SK-N-DZ (cell line): Measurements from ENCODE around the gene MATN3. TPM values are rescaled to one million over a fixed set of nuclear protein-coding genes. Genes with fewer than 3 reads are reported as not detected.

Experiments used
- DNase-seq: peaks from one replicate; pipeline ENCODE4 v3.0.0-alpha.2; 2015; ENCODE audit warnings: low spot score
- polyA plus RNA-seq, 2 experiments: library from polyadenylated mRNA; depleted of rRNA; stranded (reverse); fragments of >200 nt; gene quantifications; 2 replicates each; pipeline ENCODE4 v1.2.3, GENCODE V29; 2014

The MATN3 gene
- polyA plus RNA-seq (2014; cell fraction: cytosol; rRNA removed), result 1.6 and 2.1 TPM in 2 replicates
- 1.8 and 3.2 TPM in 2 replicates for polyA plus RNA-seq (2014; cell fraction: nucleus; rRNA removed)

DNA sequence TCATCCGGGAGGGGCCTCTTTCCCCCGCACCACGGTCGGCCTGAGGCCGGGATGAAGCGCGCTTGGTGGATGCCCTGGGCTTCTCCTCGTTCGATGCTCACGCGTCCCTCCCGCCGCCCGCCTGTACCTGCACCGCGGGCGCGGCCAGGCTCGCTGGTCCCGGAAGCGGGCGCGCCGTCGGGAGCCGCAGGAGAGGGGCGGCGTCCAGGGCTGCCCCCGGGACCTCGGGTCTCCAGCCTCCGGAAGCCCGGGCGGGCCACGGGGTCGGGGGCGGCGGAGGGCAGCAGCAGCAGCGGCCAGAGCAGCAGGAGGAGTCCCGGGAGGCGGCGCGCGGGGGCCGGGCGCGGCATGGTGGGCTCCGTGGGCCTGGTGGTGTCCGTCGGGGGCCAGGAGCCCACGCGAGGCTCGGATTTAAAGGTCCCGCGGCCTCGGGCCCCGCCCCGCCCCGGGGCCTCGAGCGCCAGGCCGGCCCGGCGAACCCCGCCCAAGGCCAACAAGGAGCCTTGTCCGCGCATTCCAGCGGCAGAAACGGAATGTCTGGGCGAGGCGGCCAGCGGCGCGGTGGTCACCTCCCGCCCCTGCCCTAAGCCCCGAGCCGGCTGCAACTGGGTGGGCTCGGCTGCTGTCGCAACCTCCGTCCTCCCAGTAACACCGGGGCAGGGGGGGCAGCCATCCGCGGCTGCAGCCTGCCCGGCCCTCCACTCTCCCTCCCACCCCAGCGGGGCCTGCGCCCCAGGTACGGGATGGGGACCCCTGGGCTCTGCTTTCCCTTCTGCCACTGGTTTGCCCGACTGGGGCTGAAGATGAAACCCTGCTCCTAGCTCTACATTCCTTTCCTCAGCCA is at the start of gene MATN3:
Gene MATN3 (minus strand): TSS at position 387 of the 844 bp plus-strand sequence. CDS start 37 bp downstream, at position 350.
- DNase-seq, result no peak

DNA sequence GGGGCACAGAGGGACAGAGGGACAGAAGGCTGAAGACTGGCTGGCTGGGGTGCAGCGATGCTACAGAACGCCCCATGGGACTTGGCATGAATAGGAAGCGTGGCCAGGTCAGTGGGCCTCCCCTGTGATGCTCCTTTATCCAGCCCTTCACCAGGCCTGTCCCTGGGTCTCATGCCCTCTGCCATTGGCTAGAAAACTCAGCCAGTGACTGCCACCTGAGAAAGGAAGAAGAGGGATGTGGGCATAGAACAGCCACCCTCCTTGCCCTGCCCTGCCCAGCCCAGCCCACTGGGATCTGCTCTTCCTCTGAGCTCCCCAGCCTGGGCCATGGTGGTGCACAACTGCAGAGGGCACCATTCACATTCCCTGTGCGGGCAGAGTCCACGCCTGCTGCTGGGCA is 49.5 kb upstream of the MATN3 start:
- DNase-seq, result no peak

DNA sequence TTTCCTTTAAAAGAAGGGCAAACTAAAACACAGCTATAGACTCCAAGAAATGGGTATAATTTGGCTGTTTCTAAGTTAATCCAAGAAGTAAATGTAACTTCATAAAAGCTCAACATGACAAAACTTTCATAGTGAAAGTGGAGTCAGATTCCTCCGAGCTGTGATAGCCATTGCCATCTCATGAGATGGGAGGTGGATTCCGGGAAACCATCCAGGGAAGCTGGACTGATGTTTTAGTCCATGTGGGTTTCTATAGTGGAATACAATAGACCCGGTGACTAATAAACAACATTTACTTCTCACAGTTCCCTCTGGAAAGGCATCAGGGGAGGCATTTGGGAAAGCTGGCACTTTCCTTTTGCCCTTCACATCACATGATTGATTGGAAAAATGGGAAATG is 49.0 kb upstream of the MATN3 start:
- DNase-seq, result no peak

- DNase-seq, result no peak
Observed at GRCh38 chr2:20060106-20060505, 47.6 kb upstream of the MATN3 start.

GRCh38 chr2:20057268-20057667 is 44.8 kb upstream of the MATN3 start:
- no peak for DNase-seq

DNA sequence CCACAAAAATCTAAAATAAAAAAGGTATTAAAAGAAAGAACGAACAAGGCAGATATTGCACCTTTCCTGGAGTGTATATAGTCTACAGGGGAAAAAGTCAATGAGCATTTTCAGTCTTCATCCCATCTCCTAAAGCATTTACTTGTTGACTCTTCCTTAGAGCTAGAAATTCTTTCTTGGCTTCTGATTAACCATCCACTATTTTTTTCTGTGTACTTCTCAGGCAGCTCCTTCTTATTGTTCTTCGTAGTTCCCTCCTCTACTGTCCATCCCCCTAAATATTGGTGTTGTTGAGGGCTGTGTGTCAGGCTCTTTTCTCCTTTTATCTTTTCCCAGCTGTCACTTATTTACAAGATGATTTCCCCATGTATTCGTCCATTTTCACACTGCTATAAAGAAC is 42.5 kb upstream of the MATN3 start:
- no peak for DNase-seq

- DNase-seq, result no peak
Observed at GRCh38 chr2:20054119-20054518, 41.7 kb upstream of the MATN3 start.

DNA sequence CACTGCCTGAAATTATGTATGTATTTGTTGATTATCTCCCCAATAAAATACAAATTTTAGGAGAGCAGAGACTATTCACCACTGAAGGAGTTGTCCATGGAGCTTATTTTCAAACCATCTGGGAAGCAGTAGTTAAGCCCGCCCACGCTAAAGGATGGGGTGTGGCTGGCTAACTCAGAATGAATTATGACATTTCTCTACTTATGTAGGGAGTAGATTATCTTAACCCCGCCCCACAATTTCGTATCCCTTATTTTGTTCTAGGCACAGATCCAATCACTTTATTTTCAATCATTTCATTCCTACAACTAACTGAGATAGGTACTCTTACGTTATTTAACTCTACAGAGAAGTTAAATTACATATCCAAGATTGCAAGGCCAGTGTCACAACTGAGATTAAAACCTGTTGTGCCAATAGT is 40.4 kb upstream of the MATN3 start:
- no peak for DNase-seq

DNA sequence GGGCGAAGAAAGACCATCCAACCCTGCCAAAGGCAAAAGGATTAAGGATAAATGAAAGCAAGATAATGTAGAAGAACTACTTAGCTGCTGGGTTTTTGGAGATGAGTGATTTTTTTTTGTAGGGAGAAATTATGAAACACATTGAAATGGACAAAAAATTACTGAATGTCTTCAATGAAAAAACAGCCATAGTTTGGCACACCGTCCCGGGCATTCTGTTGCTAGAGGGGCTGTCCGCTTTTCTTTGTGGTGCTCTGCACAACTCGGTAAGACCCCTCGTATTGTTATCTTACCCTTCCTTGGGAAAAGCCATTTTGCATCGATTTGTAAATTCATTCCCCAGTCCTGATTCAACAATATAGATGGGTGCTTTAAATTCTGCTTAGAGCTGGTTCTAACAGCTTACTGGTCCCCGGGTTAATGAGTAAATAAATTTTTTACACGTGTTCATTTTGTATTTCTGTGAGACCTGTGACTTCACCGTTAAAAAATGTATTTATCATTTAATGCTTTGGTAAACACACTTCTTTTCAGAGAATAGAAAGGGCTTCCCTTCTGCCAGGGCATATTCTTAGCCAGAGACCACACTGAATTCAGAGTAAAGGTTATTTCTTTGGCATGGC is 39.9 kb upstream of the MATN3 start:
- DNase-seq, result no peak

GRCh38 chr2:20051532-20052228 is 39.2 kb upstream of the MATN3 start, which contains the start of gene LAPTM4A:
TSS of gene LAPTM4A (minus strand) at chr2:20051628. CDS start at chr2:20051520, 108 bp downstream.
- peak; percentile 99 for DNase-seq

DNA sequence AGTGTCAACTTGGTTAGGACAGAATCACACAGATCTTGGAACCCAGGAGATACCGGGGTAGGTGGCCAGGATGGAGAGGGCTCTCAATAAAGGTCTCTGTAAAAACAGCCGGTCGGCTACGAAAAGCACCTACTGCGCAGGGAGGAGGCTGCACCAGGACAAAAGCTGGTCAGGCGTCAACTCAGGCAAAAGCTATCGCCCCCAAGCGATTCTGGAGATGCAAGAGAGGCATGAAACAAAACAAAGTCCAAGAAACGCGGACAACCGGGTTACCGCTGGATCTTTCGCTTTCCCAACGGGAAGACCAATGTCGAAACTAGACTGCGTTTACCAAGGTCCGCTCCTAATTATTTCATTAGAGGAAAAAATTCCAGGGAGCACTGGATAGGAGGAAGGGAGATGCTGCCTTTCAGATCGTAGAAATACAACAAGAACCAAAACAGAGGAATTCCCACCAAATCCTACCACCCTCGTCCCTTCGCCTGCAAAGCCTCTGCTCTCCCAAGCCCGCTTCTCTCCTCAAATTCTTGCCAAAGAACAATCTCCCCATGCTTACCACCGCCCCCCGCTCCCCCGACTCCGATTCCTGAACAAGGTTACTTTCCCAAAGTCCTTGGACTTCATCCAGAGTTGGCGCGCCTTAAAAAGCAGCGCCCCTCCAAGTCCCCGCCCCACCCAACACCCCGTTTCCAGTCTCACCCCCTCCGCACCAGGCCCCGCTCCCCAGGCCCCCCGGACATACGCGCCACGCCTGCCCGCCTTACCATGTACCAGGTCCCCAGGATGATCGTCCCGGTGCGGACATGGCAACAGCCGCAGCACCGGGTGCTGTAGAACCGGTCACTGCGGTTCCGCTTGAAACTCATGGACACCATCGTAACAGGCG is 38.4 kb upstream of the MATN3 start:
- no peak for DNase-seq

DNA sequence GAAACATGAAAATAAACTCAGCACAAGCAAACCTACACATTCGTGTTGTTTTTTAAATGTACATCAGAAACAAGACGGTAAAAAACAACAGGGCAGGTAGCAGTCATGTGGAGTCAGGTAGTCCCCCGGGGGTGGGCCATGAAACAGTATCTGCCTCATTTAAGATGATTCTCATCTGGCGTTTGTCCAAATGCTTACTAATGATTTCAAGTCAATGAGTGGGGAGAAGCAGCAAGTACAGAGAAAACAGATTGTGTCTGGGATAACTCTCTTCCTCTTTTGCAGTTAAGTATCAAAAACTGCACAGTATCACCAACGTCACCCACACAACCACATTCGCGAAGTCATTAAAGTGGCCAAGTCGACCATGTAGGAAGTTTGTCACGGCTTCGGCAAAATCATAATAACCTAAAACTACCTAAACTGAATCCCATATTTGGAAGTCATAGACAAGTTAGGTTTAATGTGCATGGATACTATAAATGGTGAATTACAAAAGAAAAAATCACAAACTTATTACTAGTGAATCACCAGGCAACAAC is 37.7 kb upstream of the MATN3 start:
- no peak for DNase-seq

- DNase-seq, result no peak
Observed at GRCh38 chr2:20049637-20050036, 37.2 kb upstream of the MATN3 start.

DNA sequence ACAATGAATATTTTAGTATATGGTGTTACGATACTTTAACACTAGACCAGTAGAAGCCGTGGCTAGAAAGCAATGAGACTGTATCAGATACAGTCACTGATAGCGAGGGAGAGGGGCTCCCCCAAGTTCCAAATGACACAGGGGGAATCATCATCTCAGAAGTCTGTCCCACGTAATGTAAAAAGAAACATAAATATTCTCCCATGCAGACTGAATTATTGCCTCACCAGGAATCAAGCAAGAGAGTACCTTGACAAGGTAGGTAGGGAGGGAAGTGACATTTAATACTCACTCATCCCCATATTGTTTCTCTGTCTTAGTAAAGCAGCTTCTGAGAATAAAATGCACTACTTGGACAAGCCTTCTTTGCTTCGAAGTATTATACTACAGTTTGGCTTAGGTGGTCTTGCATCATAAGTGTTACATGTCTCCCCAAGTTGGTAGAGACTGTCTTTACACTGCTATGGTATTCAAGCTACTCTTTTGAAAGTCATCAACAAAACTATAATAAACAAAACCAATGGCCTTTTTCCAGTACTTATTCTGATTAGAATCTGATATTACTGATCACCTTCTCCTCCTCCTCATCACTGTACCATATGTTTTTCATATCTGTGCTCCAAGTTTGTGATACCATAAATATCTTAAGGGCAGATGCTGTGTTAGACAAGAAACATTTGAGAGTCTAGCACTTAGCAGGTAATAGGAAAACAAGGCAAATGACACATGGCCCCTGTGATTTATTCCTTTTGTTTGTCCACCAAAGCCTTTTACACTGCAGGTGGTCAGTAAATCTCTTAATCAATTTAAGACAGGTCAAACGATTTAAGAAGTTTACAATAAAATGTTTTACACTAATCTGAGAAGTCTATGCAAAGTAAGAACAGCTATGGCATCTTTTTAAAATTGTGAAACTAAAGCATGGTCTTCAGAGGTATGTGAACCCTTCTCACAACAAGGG is 36.3 kb upstream of the MATN3 start:
- DNase-seq, result no peak

DNA sequence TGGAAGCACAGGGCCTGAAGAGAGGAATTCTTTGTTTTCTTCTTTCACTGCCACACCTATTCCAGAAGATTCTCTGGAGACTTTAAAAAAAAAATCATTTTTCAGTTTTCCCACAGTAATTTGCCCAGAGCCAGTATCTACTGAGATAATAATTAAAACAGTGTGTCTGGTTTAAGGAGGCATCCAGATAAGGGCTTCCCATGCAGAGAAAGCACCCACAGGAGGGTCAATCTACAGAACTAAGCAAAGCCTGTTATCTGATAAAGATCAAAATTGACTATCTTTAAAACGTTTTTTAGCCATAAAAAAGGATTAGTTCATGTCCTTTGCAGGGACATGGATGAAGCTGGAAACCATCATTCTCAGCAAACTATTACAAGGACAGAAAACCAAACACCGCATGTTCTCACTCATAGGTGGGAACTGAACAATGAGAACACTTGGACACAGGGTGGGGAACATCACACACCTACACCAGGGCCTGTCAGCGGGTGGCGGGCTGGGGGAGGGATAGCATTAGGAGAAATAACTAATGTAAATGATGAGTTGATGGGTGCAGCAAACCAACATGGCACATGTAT is 33.3 kb upstream of the MATN3 start:
- peak; percentile 91 for DNase-seq

DNA sequence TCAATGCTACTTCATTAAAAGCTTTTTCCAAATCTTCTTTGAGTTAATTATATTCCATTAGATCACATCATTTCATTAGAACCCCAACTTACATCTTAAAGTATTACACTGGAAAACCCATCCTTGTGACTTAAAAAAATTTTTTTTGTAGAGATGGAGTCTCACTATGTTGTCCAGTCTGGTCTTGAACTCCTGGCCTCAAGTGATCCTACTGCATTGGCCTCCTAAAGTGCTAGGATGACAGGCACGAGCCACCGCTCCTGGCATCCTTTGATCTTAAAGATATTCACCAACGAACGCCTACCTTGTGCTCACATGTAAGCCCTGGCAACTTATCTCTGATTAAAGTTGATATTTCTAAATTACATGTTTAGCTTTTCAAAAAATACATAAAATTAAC is 32.3 kb upstream of the MATN3 start:
- no peak for DNase-seq

DNA sequence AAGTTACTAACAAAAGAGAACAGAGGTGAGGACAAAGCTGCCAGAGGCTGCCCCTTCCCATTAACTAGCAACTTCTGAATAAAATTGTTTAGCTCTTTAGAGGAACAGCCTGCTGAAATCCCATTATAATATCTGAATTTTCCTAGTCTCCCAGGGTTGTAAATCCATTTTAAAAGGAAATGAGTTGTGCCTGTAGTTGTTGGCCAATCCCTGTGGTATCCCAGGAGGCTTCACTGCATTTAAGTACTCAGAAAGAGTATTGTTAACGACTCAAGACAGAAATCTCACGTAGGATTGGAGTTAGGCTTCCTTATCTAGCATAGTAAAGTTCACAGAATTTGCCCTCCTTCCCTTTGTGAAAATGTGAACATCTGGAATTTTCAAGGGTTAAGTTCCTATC is 30.1 kb upstream of the MATN3 start:
- no peak for DNase-seq

GRCh38 chr2:20040489-20041172 is 28.2 kb upstream of the MATN3 start:
- DNase-seq, result no peak

DNA sequence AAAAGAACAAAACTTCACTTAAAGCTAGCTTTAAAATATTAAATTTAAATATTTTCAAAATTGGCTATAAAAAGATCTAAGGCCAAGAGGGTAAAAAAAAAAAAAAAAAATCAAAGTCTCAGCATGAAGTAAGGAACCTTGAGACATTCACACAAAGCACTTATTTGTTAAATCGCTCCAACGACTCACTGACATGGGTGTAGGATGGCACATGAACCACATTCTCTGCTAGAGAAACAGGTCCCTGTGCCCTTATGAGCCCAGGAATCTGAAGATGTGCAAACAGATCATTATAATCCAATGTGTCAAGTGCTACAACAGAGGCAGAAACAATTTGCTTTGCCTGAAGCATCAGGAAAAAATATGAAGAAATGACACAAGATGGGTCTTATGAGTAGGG is 25.2 kb upstream of the MATN3 start:
- DNase-seq, result no peak
